ENCODE data around the gene LAG3. TPM values are rescaled to one million over a fixed set of nuclear protein-coding genes. Genes with fewer than 3 reads are reported as not detected.

Gene LAG3
- total RNA-seq, 1 experiment from 2014 or later: not detected

DNA sequence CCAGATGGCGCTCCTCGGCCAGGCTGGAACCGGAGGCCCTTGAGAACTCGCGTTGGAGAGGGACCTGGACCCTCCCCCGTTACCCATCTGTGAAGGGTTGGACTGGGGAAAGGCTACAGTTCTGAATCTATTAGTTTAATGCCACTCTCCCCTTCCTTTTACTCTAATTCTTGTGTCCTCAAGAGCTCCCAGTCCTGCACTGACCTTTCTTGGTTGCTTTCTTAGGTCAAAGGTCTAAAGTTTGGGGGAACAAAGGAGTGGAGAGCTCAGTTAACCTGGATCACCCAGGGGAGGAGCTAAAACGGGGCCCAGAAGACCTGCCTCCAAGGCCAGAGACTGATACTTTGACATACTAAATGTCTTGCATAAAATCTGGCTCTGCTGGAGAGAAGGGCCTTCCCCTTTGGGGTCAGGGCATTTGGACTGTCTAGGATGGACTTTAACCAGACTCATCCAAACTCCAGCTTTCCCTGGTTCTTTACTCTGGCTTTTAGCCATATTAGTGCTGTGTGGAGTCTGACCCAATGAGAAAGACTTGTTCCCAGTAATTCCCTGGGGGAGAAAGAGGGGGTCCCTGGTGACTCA, 18.5 kb upstream of the LAG3 start:
- no peak for DNase-seq (ENCODE audit: low read depth)

DNA sequence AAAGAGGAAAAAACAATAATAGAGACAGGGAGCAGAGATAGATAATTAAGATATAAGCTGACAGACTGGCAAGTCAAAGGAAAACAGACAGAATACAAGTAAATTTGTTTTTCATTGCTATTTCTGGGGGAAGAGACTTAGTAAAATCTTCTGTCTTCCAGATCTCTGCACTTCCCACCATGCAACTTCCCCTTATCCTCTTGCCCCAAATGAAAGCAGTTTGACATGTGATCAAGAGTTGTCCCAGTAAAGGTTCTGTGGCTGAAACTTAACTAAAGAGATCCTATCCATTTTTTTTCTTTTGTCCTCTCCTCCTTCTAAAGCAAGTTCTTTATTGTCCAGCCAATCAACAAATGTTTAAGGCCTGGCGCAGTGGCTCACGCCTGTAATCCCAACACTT, 17.9 kb upstream of the LAG3 start:
- no peak for DNase-seq (ENCODE audit: low read depth)

DNA sequence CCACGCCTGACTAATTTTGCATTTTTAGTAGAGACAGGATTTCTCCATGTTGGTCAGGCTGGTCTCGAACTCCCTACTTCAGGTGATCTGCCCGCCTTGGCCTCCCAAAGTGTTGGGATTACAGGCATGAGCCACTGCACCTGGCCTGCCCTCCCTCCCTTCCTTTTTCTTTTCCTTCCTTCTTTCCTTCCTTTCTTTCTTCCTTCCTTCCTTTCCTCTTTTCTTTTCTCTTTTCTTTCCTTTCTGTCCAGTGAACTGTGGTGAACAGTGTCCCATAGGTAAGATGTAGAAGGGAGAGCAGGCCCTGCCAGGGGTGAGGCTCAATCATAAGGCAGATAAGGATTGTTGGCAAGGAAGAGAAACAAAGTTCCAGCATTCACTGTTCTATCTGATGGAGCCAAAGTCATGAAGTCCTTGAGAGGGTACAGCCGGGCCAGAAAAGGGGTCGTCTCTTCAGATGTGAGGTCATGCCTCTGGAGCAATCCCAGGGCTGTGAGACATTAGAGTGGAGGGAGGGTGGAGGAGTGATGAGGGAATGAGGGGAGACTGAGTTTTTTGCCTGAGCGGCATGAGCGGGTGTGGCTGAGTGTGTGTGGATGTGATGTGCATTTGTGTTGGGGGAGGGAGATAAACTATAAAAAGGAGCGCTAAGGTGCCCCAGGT, 15.2 kb upstream of the LAG3 start:
- no peak for DNase-seq (ENCODE audit: low read depth)

DNA sequence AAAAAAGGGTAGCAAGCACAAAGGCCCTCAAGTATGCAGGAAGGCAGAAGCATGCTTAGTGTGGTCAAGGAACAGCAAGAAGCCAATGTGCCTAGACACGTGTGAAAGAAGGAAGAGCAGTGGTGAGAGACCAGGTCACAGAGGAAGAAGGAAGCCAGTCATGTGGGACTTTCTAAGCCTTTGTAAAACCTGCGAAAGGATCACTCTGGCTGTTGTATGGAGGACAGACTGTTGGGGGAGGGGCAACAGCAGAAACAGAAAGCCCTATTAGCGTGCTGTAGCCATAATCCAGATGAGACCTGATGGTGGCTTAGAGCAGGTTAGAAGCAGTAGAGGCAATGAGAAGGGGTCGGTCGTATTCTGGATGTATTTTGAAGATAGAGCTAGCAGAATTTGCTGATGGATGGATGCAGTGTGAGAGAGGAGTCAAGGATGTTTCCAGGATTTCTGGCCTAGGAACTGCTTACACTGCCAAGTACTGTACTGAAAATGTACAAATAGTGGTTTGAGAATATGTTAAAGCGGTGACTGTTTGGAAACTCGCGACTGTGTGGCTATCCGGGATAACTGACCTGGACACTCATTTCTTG, 13.7 kb upstream of the LAG3 start:
- DNase-seq (ENCODE audit: low read depth): no peak

DNA sequence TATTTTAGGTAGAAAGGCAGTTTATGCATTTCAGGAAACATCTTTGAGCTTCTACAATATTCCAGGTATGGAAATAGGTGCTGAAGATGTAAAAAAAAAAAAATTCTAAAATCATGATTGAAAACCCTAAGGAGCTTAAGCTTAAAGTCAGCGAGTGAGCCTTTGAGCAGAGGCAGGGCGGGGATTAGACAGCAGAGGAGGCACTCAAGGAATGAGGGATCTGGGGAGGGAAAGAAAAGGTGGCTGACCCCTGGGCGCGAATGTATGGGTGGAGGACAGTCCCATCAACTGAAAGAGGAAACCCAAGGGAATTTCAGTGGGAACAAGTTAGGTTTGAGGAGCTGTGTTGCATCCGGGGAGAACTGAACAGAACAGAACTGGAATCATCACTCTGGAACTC, 12.6 kb upstream of the LAG3 start:
- DNase-seq (ENCODE audit: low read depth): no peak

DNA sequence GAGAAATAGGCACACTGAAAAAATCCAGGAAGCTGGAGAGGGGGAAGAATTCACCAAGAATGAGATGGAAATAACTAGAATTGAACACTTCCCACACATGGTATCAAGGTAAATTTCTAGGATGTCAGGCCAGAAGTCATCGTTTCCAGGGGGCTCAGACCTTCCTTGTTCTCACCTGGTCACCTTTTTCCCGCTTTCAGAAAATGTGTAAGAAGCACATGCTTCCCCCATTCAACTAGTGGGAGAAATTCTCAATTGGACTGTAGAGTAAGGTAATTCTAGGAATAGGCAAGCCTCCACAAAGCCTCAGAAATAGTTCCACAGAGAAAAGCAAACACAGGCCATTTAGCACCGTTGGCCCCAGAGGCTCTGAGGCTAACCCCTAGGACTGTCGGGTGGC, 8.9 kb upstream of the LAG3 start:
- DNase-seq (ENCODE audit: low read depth): no peak

DNA sequence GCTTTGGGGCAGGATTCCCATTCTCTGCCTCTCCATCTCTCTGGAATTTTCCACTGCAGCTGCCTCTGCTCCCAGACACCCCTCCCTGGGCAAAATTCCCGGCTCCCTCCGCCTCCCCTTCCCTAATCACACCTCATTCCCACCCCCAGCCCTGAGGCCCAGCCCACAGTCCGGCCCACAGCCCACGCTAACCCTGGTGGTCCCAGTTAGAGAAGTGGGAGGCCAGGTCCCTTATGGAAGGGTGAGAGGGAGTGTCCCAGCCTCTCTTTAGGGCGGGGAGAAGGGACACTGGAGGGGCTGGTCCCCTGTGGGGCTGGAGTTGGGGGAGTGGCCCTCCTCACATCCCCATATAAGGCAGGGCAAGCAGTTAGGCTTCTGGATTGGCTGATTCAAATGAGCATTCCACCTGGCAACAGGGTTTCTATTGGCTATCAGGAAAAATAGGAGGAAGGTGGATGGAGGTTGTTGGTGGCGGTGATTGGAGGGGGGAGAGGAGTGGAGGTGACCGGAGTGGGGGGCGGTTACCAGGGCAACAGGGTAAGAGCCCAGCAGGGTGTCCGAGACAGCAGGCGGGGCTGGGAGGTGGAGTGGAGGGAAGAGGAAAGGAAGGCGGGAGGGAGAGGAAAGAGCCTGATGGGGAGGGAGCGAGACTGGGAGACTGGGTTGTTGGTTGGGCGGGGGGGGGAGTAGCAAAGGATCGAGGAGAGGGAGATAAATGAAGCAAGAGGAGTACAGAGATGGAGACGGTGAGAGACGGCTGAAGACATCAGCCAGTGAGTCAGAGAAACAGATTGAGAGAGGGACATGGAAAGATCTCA, 8.1 kb upstream of the LAG3 start:
- peak; percentile 98 for DNase-seq (ENCODE audit: low read depth)

DNA sequence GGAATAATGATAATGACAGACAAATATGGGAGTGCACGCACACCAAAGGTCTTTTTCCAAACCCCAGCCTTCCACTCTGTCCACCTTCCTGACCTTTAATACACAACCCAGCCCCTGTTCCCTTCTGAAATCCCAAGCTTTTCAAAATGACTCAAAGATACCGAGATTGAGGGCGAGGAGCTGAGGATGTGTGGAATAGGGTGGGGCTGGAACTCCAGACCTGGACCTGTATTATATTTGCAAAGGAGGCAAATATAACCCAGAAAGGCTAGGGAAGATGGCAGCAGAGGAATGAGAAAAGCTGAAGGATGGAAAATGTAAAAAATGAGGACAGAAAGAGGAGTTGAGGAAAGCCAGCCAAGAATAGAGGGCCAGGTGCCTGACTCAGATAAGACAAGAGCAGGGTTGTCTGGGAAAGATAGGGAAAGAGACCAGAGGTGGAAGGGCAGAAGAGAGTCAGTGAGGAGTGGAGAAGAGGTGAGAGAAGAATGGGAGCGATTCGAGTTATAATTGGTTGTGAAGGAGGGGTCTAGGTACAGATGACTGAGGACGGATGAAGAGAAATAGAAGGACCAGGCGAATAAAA, 7.2 kb upstream of the LAG3 start:
- no peak for DNase-seq (ENCODE audit: low read depth)

DNA sequence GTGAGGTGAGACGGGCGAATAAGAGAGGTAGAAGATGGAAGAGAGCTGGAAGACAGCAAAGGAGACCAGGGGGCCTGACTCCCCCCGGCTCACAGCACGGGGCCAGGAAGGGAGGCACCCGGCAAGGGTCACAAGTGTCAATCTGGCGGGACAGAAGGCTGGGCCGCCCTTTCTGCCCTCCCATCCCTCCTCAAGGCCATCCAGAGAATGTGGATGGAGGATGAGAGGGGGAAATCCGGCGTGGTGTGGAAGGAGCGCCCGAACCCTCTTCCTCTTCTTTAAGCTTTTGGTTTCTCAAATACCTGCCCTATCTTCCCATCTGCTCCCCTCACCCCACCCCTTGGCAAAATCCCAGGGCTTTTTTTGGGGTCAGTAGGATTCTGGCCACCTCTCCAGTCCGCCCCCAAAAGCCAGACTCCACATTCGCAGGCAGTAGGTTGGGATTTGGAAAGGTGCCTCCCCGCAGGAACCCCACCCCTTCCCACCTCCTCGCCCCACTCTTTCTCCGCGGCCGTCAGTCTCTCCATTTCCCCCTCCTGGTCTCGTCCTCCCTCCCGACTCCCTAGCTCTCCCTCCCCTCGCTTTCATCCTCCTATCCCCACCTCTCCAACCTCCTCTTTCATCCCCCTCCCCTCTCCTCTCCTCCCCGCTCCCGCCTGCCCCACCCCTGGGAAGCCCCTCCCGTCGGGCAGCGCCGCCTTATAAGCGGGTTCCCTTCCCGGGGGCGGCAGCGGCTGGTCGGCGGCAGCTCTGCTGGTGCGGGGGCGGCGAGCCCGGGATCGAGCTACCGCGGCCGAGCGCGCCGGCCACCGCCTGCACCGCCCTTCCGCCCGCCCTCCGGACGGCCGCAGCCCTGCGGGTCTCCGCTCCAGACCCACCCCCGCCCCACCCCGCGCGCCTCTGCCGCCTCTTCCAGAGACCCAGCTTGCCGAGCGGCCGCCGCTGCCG, 6.4 kb upstream of the LAG3 start, which contains the start of gene PTMS:
Gene PTMS, plus strand, starts transcription at position 730 of the 948 bp plus-strand sequence. CDS start 343 bp downstream, outside the sequence.
- DNase-seq (ENCODE audit: low read depth): peak; percentile 97

DNA sequence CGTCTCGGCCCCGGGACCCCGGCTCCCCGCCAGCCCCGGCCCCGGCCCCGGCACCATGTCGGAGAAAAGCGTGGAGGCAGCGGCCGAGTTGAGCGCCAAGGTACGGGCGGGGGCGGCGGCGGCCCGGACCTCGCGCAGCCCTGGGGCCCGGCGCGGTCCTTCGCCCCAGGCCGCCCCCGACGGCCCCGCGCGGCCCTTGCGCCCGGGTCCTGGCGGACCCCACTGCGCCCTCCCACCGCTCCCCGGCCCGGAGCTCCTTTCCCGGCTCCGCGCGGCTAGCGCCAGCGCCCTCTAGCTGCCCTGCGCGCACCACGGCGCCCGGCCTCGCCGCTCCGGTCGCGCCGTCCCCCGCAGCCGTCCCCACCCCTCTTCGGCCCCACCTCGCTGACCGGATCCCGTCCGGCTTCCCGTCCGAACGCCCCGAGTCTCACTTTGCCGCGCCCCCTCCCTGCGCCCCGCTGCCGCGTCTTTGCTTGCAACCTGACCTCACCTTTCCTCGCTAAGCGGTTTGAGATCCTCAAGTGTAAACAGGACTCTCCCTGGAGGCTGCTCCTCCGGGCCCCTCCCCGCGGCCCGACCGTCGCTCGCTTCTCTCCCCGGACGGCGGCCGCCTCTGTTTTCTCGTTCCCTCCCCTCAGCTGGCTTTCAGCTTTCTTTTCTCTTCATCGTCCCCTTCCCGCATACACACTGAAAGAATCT, 5.5 kb upstream of the LAG3 start:
- DNase-seq (ENCODE audit: low read depth): peak; percentile 84

DNA sequence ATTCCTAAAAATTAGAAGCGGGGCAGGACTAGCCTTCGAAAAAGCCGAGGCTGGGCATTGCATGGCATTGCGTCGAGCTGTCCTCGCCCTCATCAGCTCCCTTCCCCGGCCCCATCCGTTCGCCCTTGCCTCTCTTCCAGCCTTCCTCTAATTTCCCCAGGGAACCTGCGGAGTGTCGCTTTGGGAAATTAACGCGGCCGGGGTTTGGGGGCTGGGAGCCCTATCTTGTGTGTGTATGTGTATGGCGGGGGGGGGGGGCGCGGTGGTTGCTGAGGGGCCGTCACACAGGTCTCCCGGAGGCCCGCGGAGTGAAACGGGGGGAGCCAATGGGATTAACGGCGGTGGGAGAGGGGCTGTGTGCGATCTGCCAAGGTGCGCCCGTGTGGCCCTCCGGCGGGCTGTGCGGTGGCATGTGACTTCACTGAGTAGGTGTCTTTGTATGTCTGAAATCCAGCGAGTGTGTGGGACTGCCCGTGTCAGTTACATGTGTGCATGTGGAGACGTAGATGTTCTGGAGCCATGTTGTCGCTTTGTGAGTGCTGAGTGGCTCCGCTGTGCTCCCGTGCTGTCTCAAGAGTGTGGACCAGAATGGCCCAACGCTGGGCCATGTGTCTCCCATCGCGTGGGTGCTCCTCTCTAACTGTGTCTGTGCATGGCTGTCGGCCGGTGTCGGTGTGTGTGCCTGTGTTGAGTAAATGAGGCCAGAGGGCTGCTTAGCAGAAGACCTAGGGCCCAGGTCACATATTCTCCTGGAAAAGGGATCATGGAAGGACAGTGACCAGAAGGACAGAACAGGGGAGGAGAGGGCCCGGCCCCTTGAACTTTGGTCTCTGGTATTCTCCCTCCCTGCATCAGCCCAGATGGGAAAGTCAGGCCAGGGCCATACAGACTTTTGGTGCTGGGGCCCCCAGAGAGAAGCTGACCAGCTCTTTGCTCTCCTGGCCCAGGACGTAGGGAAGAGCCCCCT, 4.7 kb upstream of the LAG3 start:
- peak; percentile 49 for DNase-seq (ENCODE audit: low read depth)

DNA sequence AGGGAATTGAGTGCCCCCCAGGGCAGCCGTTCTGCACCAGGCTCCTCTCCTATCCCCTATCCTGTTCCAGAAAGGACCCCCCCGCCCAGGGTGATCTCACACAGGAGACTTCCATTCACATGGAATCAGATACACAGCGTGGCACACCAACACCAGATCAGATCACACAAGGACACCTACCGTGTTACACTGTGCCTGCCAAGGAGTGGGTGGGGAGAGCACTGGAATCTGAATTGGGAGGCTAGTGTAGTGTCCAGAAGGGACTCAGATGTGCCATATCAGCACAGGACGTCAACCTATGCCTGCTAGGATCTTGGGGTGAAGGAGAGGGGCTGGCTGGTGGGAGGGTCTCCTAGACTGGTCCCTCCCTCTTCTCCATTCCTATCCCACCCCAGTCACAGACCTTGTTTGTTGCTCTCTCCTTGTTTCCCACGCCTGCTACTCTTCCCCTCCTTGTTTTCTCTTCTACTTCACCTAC, 3.8 kb upstream of the LAG3 start:
- DNase-seq (ENCODE audit: low read depth): peak; percentile 21

DNA sequence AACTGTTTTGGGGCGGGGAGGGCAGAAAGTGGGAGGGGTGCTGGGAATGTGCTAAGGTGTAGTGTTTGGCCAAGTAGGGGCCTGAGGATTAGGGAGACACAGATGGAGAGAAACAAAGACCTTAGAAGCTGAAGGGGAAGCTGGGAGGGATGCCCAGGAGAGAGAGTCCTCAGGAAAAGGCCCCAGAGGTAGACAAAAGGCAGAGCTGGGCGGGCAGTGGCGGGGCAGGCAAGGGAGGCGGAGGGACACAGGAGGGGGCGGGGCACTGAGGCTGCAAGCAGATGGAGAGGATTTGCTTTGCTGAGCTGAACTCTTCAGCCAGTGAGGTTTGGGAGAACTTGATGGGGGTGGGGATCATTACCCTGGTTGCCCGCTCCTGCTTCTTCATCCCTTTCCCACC, 3.3 kb upstream of the LAG3 start:
- DNase-seq (ENCODE audit: low read depth): peak; percentile 32

DNA sequence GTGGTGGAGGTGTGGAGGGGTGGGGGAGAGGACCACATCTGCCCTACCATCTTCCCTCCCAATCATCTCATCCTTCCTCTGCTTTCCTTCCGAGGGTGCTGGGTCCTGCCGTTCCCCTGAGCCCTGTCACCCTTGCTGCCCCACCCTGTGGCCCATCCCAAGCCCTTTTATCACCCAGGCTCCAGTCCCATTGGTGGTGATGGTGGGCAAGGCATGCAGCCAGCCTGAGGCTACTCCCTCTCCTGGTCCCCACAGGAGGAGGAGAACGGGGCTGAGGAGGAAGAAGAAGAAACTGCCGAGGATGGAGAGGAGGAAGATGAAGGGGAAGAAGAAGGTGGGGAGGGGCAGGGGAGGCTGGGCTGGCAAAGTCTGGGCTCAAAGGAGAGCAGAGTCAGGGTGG, 2.7 kb upstream of the LAG3 start:
- DNase-seq (ENCODE audit: low read depth): no peak

DNA sequence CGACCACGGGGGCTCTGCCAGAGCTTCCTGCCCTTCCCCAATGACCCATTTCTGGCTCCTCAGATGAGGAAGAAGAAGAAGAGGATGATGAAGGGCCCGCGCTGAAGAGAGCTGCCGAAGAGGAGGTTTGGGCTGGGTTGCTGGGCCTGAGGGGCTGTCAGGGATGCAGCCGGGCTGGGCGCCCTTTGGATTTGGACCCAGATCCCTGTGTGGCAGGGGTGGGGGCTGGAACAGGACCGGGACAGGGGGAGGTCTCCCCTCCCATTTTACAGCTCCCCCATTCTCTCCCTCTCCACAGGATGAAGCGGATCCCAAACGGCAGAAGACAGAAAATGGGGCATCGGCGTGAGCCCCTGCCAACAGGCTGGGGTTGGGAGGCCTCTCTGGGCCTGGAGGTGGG, 2.2 kb upstream of the LAG3 start:
- DNase-seq (ENCODE audit: low read depth): no peak

DNA sequence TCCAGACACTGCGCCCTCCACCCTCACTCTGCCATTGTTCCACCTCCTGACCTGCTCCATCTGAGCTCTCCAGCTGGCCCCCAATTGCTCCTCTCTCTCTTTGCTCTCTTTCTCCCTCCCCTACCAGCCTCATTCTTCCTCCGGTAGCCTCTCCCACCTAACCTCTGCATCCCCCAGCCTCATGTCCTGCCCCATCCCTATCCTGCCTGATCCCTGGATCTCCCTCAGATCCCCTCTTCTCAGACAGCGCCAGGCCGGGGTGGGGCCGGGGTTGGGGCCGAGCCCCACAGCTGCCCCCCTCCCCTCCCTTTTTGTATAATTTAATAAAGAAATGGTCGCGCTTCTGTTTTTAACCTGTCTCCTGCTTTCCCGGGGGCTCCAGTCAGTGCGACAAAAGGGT, 1.7 kb upstream of the LAG3 start:
- DNase-seq (ENCODE audit: low read depth): no peak

DNA sequence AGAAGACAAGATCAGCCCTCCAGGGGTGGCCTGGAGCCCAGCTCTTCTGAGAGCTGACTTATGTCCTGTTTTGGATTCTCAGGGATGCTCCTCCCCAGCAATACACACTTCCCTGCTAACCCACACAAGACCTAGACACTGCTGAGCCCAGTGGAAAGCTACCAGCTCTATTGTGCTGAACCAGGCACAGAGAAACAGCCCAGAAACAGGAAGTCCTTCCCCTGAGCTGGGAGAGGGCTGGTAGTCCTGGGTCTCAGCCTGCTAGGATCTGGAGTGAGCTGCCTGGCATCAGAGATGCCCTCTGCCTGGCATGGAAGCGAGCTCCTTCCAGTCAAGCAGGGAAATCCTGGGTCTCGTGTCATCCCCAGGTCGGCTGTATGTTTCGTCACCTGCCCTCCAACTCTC, 1.2 kb upstream of the LAG3 start:
- no peak for DNase-seq (ENCODE audit: low read depth)

DNA sequence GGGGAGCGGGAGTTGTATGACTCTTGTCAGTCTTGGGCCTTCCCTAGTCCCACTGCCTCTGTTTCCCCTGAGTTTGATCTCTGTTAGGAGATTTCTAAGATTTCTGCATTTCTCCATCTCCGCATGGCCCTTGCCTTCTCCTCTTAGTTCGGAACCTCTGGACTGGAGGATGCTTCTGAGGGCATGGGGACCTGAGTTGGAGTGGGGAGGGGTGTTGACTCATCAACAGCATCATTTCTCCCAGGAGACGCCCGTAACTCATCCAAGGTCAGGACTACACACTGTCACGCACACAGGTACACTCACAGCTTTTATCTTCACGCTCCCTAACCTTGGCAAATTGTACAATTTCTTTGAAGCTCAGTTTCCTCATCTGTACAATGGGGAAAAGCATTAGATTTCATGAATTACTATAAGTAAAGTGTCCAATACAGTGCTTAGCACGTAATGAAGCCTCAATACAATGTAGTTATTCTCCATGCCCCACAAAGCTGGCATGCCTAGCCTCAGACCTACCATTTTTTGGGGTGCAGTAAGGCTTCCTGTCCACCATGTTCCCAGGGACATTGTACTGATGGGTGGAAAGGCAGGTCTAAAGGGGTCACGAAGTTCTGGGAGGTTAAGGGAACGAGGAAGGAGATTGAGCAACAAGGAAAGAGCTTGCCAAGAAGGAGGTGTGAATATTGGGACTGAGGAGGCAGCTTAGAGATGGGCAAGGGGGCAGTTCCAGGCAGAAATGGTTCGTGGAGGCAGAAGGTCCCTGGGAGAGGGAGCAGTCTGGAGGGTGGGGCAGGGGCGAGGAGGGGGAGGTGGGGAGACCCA, 600 bp upstream of the LAG3 start:
- DNase-seq (ENCODE audit: low read depth): no peak
